ENCODE data around the gene PRMT9.

Gene PRMT9

DNA sequence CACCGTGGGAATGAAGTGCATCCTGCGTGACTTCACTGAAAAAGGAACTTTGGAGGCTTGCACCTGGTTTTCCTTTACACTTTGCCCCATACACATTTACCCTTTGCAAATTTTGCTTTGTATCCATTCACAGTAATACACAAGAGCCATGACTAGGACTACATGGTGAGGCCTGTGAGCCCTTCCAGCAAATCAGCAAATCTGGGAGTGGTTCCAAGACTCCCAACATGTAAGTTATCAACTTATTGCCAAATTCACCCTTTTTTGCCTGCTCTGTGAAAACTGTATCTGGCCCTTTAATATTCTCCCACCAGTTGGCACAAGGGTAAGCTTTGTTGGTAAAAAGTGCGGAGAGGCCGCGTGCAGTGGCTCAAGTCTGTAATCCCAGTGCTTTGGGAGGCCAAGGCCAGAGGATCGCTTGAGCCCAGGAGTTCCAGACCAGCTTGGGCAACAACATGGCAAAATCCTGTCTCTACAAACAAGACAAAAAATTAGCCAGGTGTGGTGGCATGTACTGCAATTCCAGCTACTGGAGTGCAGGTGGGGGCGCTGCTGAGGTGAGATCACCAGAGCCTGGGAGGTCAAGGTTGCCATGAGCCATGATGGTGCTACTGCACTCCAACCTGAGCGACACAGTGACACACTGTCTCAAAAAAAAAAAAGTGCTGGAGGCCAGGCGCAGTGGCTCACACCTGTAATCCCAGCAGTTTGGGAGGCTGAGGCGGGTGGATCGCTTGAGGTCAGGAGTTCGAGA, 5.0 kb downstream of the PRMT9 start:
- DNase-seq = no peak

- no peak for DNase-seq
These were observed 5.9 kb downstream of the PRMT9 start for GRCh38 chr4:147678106-147678505.

DNA sequence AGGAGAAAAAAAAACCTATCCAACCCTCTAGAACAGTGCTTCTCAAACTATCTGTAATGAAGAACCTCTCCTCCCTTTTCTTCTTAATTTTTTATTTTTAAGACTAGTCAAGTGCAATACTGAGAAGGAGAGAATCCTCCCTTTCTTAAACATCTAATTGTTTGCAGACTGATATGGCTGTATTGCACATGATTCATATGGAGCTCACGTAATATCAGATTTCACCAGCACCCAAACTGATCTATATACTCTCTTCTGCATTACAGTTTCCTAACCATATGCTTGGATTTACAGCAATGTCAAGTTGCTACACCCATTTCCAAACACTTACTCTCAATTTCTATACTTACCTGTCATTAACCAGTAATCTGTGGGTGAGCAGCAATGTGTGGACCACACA, 9.5 kb downstream of the PRMT9 start:
- no peak for DNase-seq

- no peak for DNase-seq
These were observed 9.9 kb downstream of the PRMT9 start for GRCh38 chr4:147674073-147674472.

DNA sequence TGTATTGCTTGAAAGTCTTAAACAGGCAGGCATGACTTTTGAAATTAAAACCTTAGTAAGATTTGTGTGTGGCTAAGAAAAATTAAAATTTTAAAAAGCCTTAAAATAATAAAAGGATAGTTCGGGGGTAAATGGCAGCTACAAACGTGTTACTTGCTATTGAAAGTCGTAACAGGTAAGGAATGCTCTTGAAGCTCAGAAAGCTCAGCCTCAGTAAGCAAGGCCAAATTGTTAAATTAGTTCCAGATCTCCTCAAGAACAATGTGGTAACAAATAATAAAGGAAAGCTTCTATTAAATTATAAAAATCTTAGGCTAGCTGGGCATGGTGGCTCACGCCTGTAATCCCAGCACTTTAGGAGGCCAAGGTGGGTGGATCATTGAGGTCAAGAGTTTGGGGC, 25.5 kb downstream of the PRMT9 start:
- DNase-seq = no peak

GRCh38 chr4:147655639-147656038, 28.3 kb downstream of the PRMT9 start:
- no peak for DNase-seq

GRCh38 chr4:147651563-147651962, 32.4 kb downstream of the PRMT9 start:
- DNase-seq = no peak

GRCh38 chr4:147648656-147649055, 35.3 kb downstream of the PRMT9 start:
- no peak for DNase-seq

- no peak for DNase-seq
These were observed 38.9 kb downstream of the PRMT9 start for GRCh38 chr4:147645099-147645498.

- DNase-seq = no peak
These were observed 39.5 kb downstream of the PRMT9 start for GRCh38 chr4:147644471-147644870.

GRCh38 chr4:147643616-147644015, 40.3 kb downstream of the PRMT9 start:
- no peak for DNase-seq

- no peak for DNase-seq
These were observed 43.6 kb downstream of the PRMT9 start for GRCh38 chr4:147640331-147640730.

- DNase-seq = no peak
These were observed 44.6 kb downstream of the PRMT9 start for GRCh38 chr4:147639388-147639787.

- no peak for DNase-seq
These were observed 45.0 kb downstream of the PRMT9 start for GRCh38 chr4:147638942-147639341.

GRCh38 chr4:147638365-147638764, 45.6 kb downstream of the PRMT9 start:
- DNase-seq = no peak

DNA sequence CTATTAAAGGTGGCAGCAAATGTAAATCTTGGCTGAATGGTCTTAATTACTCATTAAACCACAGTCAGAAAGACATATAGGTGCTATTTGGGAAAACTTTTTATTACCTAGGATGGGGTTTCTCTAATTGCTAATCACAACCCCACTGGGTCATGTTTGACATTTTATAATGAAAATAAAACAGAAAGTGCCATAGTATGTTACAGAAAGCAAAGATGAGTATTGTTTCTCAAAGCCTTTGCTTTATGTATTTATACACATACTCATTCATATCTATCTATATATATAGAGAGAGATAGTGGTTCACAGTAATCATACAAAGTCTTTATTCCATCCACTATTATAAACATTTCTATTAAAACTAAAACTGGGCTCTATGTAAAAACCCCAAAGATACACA, 48.6 kb downstream of the PRMT9 start:
- no peak for DNase-seq

- DNase-seq = no peak
These were observed 50.3 kb downstream of the PRMT9 start for GRCh38 chr4:147633643-147634042.

GRCh38 chr4:147633113-147633512, 50.9 kb downstream of the PRMT9 start:
- DNase-seq = no peak

- no peak for DNase-seq
These were observed 53.9 kb downstream of the PRMT9 start for GRCh38 chr4:147629783-147630730.

DNA sequence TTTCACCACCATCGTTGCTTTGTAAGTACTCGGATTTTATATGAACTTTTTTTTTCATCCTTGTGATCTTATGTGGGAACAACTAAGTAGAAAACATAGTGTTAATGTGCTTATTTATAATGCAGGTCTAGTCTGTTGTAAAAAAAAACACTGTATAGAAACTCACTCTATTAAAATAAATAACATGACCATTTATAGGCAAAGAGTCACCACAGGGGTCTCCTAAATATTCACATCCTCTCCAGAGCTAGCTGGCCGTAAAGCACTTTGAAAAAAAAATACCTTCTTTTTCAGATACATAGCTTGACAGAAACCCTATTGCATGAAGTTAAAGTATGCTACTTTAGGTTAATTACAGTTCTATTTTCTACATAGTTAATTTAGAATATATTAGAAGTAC, 55.5 kb downstream of the PRMT9 start:
- no peak for DNase-seq

DNA sequence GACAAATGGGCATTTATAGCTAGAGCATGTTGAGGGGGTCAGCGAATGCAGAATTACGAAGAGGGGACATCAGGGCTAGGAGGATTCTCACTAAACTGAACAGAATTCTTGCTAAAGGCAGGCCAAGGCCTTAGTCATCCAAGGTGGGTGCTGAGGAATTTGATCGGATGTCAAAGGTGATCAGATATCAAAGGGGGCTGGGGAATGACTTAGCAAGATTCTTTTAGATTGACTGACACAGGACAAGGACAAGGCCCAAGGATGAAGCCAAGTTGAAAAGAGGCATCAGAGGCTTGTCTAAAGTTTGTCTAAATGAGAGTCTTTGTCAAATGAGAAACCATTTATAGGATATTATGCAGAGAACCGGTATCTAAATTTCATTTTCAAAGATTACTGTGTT, 57.1 kb downstream of the PRMT9 start:
- DNase-seq = no peak

GRCh38 chr4:147625733-147626132, 58.2 kb downstream of the PRMT9 start:
- DNase-seq = no peak

GRCh38 chr4:147620315-147620714, 63.6 kb downstream of the PRMT9 start:
- DNase-seq = no peak
